Right lobe of liver (tissue), 6 donors: Measurements from ENCODE around the gene BCR. TPM values are rescaled to one million over a fixed set of nuclear protein-coding genes. Genes with fewer than 3 reads are reported as not detected.

Experiments used
- ATAC-seq, 4 donors: fragments of 200-7000 bp; cut with Tn5 transposase; one replicate each; pipeline ENCODE4 v1.9.1; 2020; ENCODE audit warnings: mild to moderate bottlenecking in 4 of 4, moderate library complexity in 4 of 4
- DNase-seq, 3 donors: peaks; one replicate each; pipeline ENCODE4 v3.0.0-alpha.2; 2020
- H3K27ac ChIP-seq, 3 donors: fragments of 200-600 bp; one replicate each; pipeline ENCODE4 v1.8.0; 2022
- H3K27me3 ChIP-seq, 2 donors: fragments of 200-600 bp; one replicate each; pipeline ENCODE4 v1.8.0; 2022
- H3K36me3 ChIP-seq, 4 donors: fragments of 200-600 bp; sonication (generic) in 1 of 4; one replicate each; pipeline versions ENCODE4 v1.5.1 to v1.8.0; 2017 to 2022; ENCODE audit warnings: control low read depth in 1 of 4
- H3K4me1 ChIP-seq, 4 donors: fragments of 200-600 bp; sonication (generic) in 1 of 4; one replicate each; pipeline versions ENCODE4 v1.5.1 to v1.8.0; 2017 to 2022; ENCODE audit warnings: control low read depth in 1 of 4
- H3K4me3 ChIP-seq, 3 donors: fragments of 200-600 bp; one replicate each; pipeline ENCODE4 v1.8.0; 2022
- H3K9me3 ChIP-seq, 4 donors: fragments of 200-600 bp; sonication (generic) in 1 of 4; one replicate each; pipeline versions ENCODE4 v1.5.1 to v1.8.0; 2017 to 2022; ENCODE audit warnings: control low read depth in 1 of 4
- CTCF ChIP-seq, 4 donors: fragments of 200-600 bp in 3 of 4; fragments of 450-650 bp in 1 of 4; IDR thresholded peaks; one replicate each; pipeline versions ENCODE4 v1.5.1 to v1.8.0; 2016 to 2022; ENCODE audit warnings: antibody characterized with exemption in 4 of 4, mild to moderate bottlenecking in 2 of 4
- POLR2A ChIP-seq: fragments of 450-650 bp; IDR thresholded peaks from one replicate; pipeline ENCODE4 v1.6.1; 2017; ENCODE audit warnings: antibody characterized with exemption, mild to moderate bottlenecking
- WGBS: methylation state at CpG from one replicate; pipeline ENCODE4 v1.1.6; 2018; ENCODE audit warnings: low coverage, low lambda C conversion rate; ENCODE audit not compliant: insufficient coverage; ENCODE audit errors: missing lambda C conversion rate; 5-methylcytosine and 5-hydroxymethylcytosine counted together
- intact Hi-C, 2 donors: fragments of 100-400 bp; cut with DNase I; formaldehyde crosslinking; loops; one replicate each; pipeline versions ENCODE4 v1.11.2 to v1.14.1; 2022
- total RNA-seq, 6 experiments: library from RNA; depleted of rRNA in 2 of 6; stranded (reverse); fragments of >200 nt in 2 of 6; fragmentation: NEBNext Ultra II Directional in 3 of 6; extraction: Animal tissue kit (Norgen Biotek cat#: 25700) in 3 of 6; gene quantifications; one replicate each; pipeline versions ENCODE4 v1.1.0 to v1.2.4, GENCODE V29; 2016 to 2023
- donor health status: DM: no; HTN: yes; CAD: no.
- donor health status: DM: no; HTN: no; CAD: no.
- donor health status: DM: no; HTN: no; CAD: no.
- donor health status: DM: no; HTN: yes; CAD: no.
- donor health status: DM: no; HTN: yes; CAD: no.

Gene BCR
- total RNA-seq, 6 experiments from 2014 or later = 22.7 to 28.8 (median 24.3) TPM

GRCh38 chr22:23273445-23274145 lies 93.3 kb downstream of the BCR start:
- H3K27me3 ChIP-seq = no peaks in the 10 kb centered on the region
- ATAC-seq = no peak
- 90% methylated on average over 2 of the region's 10 CpGs for WGBS
- H3K27ac ChIP-seq = no peak overlapping the region
- DNase-seq = no peak
- intact Hi-C loops = no loop called here
- H3K36me3 ChIP-seq = peaks cover 0 to 31% (median 6%) of the 10 kb centered on the region in 4 donors
- H3K4me3 ChIP-seq = no peak overlapping the region
- H3K9me3 ChIP-seq = no peaks in the 10 kb centered on the region
- no peak for TF ChIP-seq POLR2A
- no peak for TF ChIP-seq CTCF (IDR thresholded peaks at IDR 0.05)
- no peaks in the 10 kb centered on the region for H3K4me1 ChIP-seq

GRCh38 chr22:23274146-23274526 lies 93.8 kb downstream of the BCR start:
- Histone ChIP-seq H3K27ac (no peak overlapping the region), H3K4me1 (no peaks in the 10 kb centered on the region), H3K4me3 (no peak overlapping the region), H3K9me3 (no peaks in the 10 kb centered on the region), H3K36me3 (peaks cover 0 to 31% (median 6%) of the 10 kb centered on the region in 4 donors), H3K27me3 (no peaks in the 10 kb centered on the region)
- TF ChIP-seq POLR2A = no peak
- no peak for TF ChIP-seq CTCF (IDR thresholded peaks at IDR 0.05)
- ATAC-seq (no peak), DNase-seq (no peak)
- 70% methylated on average over 5 of the region's 10 CpGs for whole genome bisulfite sequencing
- intact Hi-C loops = no loop called here

DNA sequence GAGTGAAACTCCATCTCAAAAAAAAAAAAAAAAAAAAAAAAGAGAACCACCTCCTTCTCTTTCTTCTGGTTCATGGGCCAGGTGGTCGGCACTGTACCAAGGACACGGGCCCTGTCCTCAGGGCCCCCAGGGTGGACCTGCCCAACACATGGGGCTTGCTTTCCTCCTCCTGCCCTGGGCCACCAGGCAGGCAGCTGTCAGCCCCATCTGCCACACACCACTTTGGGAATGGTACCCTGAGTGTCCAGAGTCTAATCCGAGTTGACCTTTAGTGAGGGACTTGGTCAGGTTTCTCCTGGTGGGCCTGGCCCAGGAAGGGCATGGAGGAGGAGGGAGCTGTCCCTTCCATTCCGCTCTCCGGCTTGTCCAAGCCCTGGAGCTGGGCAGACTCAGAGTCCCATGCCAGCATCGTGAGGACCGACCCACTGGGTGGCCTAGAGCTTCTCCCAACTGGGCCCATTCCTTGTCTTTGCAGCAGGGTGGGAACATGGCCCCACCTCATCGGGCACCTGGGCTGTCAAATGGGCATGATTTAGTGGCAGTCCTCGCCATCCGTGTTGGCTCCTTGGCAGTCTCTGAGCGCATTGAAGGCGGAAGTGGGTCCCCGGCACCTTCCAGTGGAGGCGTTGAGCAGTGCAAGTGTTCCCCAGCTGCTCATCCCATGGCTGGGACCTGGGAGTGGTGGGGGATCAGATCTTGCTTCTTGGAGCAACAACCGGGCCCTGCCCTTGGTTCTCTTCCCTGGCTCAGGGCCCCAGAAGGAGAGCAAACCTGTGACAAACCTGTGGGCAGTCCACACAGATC lies 94.8 kb downstream of the BCR start:
- H3K9me3 ChIP-seq = no peaks in the 10 kb centered on the region
- no peaks in the 10 kb centered on the region for H3K4me1 ChIP-seq
- TF ChIP-seq POLR2A (no peak), CTCF (IDR thresholded peaks at IDR 0.05) (no peak)
- peaks cover 0 to 28% (median 6%) of the 10 kb centered on the region in 4 donors for H3K36me3 ChIP-seq
- no peak for DNase-seq
- no peak for ATAC-seq
- H3K4me3 ChIP-seq = no peak overlapping the region
- 90% methylated on average over 2 of the region's 15 CpGs for WGBS
- intact Hi-C loops = no loop called here
- no peak overlapping the region for H3K27ac ChIP-seq
- H3K27me3 ChIP-seq = no peaks in the 10 kb centered on the region

- H3K27ac ChIP-seq = no peak overlapping the region
- WGBS = 95% methylated on average over 12 of the region's 14 CpGs
- H3K9me3 ChIP-seq = no peaks in the 10 kb centered on the region
- H3K27me3 ChIP-seq = no peaks in the 10 kb centered on the region
- no peak overlapping the region for H3K4me3 ChIP-seq
- DNase-seq (no peak), ATAC-seq (no peak)
- H3K4me1 ChIP-seq = no peaks in the 10 kb centered on the region
- TF ChIP-seq CTCF (IDR thresholded peaks at IDR 0.05) = no peak
- no peak for TF ChIP-seq POLR2A
- peaks cover 0 to 28% (median 6%) of the 10 kb centered on the region in 4 donors for H3K36me3 ChIP-seq
- intact Hi-C loops = no loop called here
Observed at GRCh38 chr22:23275751-23276150, 95.4 kb downstream of the BCR start.
